SK-N-MC (cell line): Measurements from ENCODE around the gene ZC3H4.

Source experiments
- DNase-seq: peaks from one replicate; pipeline ENCODE4 v3.0.0-alpha.2; 2011; ENCODE audit warnings: low read depth, low spot score
- H3K27ac ChIP-seq: fragments of 200-600 bp; sonication (generic); 2 replicates; pipeline ENCODE4 v1.5.1; 2016; ENCODE audit warnings: mixed run types
- H3K36me3 ChIP-seq: fragments of 200-600 bp; sonication (generic); 2 replicates; pipeline ENCODE4 v1.6.1; 2017; ENCODE audit warnings: antibody characterized with exemption, low read length, mixed read lengths; ENCODE audit not compliant: insufficient read depth
- H3K4me3 ChIP-seq: fragments of 200-600 bp; sonication (generic); 2 replicates; pipeline ENCODE4 v1.5.1; 2016
- H3K9ac ChIP-seq: fragments of 200-600 bp; sonication (generic); 2 replicates; pipeline ENCODE4 v1.8.0; 2017; ENCODE audit warnings: mixed run types, mixed read lengths; ENCODE audit not compliant: insufficient read length
- H3K9me3 ChIP-seq: fragments of 200-600 bp; sonication (generic); 2 replicates; pipeline ENCODE4 v1.6.1; 2017; ENCODE audit warnings: low read depth, mild to moderate bottlenecking, antibody characterized with exemption, low read length, moderate library complexity, mixed read lengths
- EZH2 ChIP-seq: fragments of 200-600 bp; sonication (generic); IDR thresholded peaks from one replicate; pipeline ENCODE4 v1.6.1; 2017; ENCODE audit warnings: antibody characterized with exemption
- FOXP2 ChIP-seq: optimal IDR thresholded peaks from 2 replicates; pipeline ENCODE3; 2011; ENCODE audit warnings: mild to moderate bottlenecking, moderate library complexity; ENCODE audit not compliant: insufficient read depth; ENCODE audit errors: extremely low read length, control extremely low read depth
- POLR2AphosphoS5 ChIP-seq: IDR thresholded peaks from 2 replicates; pipeline ENCODE4 v1.6.1; 2012; ENCODE audit warnings: mild to moderate bottlenecking, low read depth, low read length, borderline replicate concordance

Gene ZC3H4

DNA sequence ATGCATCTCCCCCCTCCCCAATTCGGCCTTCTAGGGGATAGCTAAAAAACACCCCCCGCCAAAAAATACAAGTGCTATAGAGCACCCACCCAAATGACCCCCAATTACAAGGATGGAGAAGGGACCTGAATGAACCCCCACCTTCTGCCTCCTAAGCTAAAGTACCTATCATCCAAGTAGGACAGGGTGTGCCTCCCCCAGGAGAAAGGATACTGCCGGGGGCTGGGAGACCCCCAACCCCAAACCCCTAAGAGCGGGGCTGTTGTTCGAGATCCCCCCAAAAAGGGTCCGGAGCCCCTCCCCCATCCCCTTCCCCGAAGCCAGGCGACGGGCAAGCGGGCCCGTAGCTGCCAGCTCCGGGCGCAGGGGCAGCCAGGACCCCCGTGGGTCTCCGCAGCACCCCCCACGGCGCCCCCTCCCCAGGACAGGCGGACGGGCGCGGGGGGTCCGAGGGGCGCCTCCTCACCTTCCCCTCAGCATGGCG is 1.9 kb downstream of the ZC3H4 start:
- DNase-seq, result no peak
- peak overlapping the region; percentile 99 for H3K27ac ChIP-seq

GRCh38 chr19:47111006-47111621 is 2.5 kb downstream of the ZC3H4 start:
- TF ChIP-seq POLR2AphosphoS5 (peak; percentile 41; the same call in 1 of the 2 replicates), EZH2 (no peak)
- peak overlapping the region; percentile 99 for H3K27ac ChIP-seq
- peak overlapping the region; percentile 94 for H3K4me3 ChIP-seq
- H3K36me3 ChIP-seq, result peaks cover 19% of the 10 kb centered on the region
- no peaks in the 10 kb centered on the region for H3K9me3 ChIP-seq
- no peak for DNase-seq
- H3K9ac ChIP-seq, result peak overlapping the region; percentile 100

More for the DNA sequence above, 1.9 kb downstream of the ZC3H4 start:
- H3K36me3 ChIP-seq, result peaks cover 19% of the 10 kb centered on the region
- peak overlapping the region; percentile 100 for H3K9ac ChIP-seq
- peak overlapping the region; percentile 94 for H3K4me3 ChIP-seq
- TF ChIP-seq EZH2, result no peak
- TF ChIP-seq FOXP2, result no peak
- TF ChIP-seq POLR2AphosphoS5, result no peak
- H3K9me3 ChIP-seq, result no peaks in the 10 kb centered on the region

DNA sequence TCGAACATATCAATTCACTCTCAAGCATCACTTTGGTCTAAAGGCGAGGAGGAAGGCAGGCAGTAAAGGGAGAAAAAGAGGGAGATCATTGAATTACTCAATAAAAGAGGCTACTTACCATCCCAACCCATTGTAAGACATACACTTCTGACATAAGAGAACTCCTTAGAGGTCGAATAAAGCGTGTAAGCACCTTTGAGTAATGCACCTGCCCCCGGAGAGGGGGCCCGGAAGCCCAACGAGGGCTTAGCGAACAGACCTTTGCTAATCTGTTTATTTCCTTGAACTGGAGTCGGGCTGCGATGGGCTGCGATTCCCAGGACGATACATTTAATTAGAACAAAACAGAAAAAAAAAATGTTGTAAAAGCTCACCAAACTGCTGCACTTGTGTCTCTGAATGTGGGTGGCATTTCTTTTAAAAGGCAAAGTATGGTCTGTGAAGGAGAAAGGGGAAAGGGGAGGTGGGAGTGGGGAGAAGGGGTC is 3.0 kb downstream of the ZC3H4 start:
- Histone ChIP-seq H3K9me3 (no peaks in the 10 kb centered on the region), H3K4me3 (peak overlapping the region; percentile 94), H3K36me3 (peaks cover 19% of the 10 kb centered on the region), H3K27ac (peak overlapping the region; percentile 99), H3K9ac (peak overlapping the region; percentile 100)
- no peak for DNase-seq
- TF ChIP-seq POLR2AphosphoS5 (no peak), EZH2 (no peak), FOXP2 (no peak)

DNA sequence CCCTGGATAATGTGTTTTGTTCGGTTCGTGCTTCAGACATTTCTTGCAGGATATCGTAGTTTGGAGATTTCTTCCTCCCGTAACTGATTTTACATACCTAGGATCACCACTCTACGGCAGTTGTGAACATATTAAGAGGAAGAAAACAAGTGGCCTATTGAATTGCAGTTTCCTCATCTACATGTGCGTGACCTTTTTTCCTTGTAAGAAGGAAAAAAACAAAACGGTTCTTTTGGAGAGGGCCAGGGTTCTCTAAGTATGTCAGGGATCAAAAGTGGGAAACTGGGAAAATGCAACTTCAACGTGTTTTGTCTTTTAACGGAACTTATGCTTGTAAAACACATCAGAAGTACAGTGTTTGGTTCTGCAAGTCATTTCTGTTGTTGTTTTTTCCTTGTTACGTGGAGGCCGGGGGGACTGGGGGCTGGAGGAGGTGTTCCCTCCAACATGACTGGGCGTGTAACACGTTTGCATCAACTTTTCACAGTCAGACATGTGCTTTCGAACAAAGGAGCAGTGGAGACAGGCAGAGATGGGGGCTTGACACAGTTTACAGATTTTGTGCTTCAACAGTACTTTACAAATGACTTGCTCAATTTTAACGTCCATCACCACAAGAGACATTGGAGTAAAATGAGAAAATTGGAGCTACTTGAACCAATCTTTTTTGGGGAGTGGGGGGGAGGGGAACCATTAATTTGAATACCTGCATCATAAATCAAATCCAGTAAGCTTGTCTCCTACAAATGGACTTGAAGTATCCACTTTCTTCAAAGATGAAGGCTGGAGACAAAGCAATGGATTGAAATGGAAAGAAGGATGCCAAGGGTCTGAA is 3.8 kb downstream of the ZC3H4 start:
- Histone ChIP-seq H3K9me3 (no peaks in the 10 kb centered on the region), H3K4me3 (peak overlapping the region; percentile 94), H3K36me3 (peaks cover 19% of the 10 kb centered on the region), H3K9ac (peak overlapping the region; percentile 100), H3K27ac (peak overlapping the region; percentile 99)
- no peak for DNase-seq
- no peak for TF ChIP-seq FOXP2
- TF ChIP-seq POLR2AphosphoS5, result peak; percentile 78

DNA sequence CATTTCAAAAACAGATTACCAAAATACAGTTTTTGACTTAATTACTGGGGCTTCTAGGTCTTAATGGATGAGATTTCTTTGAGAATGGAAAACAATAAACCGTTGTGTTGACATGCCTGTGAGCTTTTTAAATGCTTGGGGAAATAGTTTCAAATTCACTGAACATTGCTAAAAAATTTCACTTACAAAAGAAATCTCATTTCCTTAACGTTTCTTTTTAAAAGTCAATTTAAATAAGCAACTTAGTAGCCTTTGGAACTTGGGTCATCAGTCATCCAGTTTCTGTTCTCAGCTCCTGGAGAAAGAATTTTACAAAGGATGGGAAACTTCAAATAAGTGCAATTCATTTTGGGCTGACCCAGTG is 4.4 kb downstream of the ZC3H4 start:
- no peaks in the 10 kb centered on the region for H3K9me3 ChIP-seq

GRCh38 chr19:47107953-47108746 is 5.4 kb downstream of the ZC3H4 start:
- H3K9me3 ChIP-seq, result no peaks in the 10 kb centered on the region
- peaks cover 19% of the 10 kb centered on the region for H3K36me3 ChIP-seq
- TF ChIP-seq POLR2AphosphoS5, result no peak
- no peak for TF ChIP-seq EZH2
- no peak for TF ChIP-seq FOXP2
- no peak overlapping the region for H3K4me3 ChIP-seq
- DNase-seq, result no peak
- H3K27ac ChIP-seq, result peak overlapping the region; percentile 99
- H3K9ac ChIP-seq, result peak overlapping the region; percentile 100

More for the DNA sequence above, 4.4 kb downstream of the ZC3H4 start:
- Histone ChIP-seq H3K4me3 (peak overlapping the region; percentile 94), H3K36me3 (peaks cover 19% of the 10 kb centered on the region), H3K27ac (peak overlapping the region; percentile 99), H3K9ac (peak overlapping the region; percentile 100)
- DNase-seq, result no peak
- TF ChIP-seq FOXP2 (no peak), POLR2AphosphoS5 (no peak), EZH2 (no peak)

DNA sequence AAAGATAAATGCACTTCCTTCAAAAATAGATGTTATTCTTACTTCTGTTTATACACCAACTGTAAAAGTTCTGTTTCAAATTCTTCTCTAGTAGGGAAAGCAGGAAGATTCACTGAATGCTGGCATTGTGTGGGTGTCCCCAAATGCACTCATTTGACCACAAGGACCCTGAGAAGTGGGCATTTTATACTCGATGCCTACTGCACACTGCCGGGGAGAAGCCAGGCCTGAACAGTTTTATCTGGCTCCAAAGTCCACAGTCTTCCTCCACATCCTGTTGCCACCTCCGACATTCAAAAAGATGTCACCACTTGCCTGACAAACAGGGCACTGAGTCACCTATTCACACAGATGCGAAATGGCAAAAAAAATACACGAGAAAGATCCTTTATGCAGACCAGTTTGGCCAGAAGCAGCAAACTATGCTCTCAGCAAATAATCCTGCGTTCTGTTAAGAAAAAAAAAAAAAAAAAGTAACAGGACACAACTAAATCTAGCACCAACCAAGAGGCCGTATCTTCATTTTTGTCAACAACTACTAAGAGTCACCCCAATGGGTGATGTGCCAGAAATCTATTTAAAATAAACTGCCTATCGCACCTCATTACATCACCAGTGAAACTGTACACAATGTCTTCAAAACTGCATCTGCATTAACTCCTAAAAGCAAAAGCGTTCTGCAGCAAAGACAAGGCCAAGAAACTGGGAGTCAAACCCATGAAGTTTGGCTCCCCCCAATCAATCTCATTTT is 6.2 kb downstream of the ZC3H4 start:
- no peak overlapping the region for H3K4me3 ChIP-seq
- H3K36me3 ChIP-seq, result peaks cover 19% of the 10 kb centered on the region
- H3K9me3 ChIP-seq, result no peaks in the 10 kb centered on the region
- no peak overlapping the region for H3K9ac ChIP-seq
- TF ChIP-seq EZH2 (no peak), POLR2AphosphoS5 (no peak), FOXP2 (no peak)
- no peak for DNase-seq
- peak overlapping the region; percentile 99 for H3K27ac ChIP-seq

- TF ChIP-seq POLR2AphosphoS5, result no peak
- no peak for TF ChIP-seq FOXP2
- no peak for TF ChIP-seq EZH2
- Histone ChIP-seq H3K4me3 (no peak overlapping the region), H3K9me3 (no peaks in the 10 kb centered on the region), H3K27ac (peak overlapping the region; percentile 62; the same call in 1 of the 2 replicates), H3K36me3 (peaks cover 19% of the 10 kb centered on the region), H3K9ac (no peak overlapping the region)
- no peak for DNase-seq
Observed at GRCh38 chr19:47106821-47107201, 6.8 kb downstream of the ZC3H4 start.
